Naive thymus-derived CD8-positive, alpha-beta T cell (primary cell): ENCODE data around the gene PHLPP2. TPM values are rescaled to one million over a fixed set of nuclear protein-coding genes. Genes with fewer than 3 reads are reported as not detected.
"Not testable (repeated sequence)": the region's sequence is repeated elsewhere in the genome, so short reads cannot be mapped to it uniquely, and the experiment has no call there.

ENCODE experiments used
- ATAC-seq, 2 donors: fragments of 150-1000 bp; cut with Tn5 transposase in 1 of 2; sonication (Bioruptor Pico), chemical (Tn5 transposase) in 1 of 2; 1 replicate in 1 of 2; 2 replicates in 1 of 2; pipeline ENCODE4 v1.10.0; 2021; ENCODE audit warnings: mild to moderate bottlenecking in 2 of 2, moderate library complexity in 2 of 2
- POLR2A ChIA-PET: fragments of 350-600 bp; sonication (Branson Sonifier 250); formaldehyde crosslinking; loops from one replicate; lab custom pipeline; 2021; ENCODE audit warnings: antibody characterized with exemption; lab: Charles Lee
- DNase-seq, 10 donors: peaks; one replicate each; pipeline versions ENCODE4 v3.0.0 to v3.0.0-alpha.2; 2020 to 2022
- H3K27ac Mint-ChIP-seq, 10 donors: one replicate each; pipeline ENCODE4 v1.8.0; 2020 to 2022; ENCODE audit warnings: mild to moderate bottlenecking in 10 of 10, mixed read lengths in 10 of 10, moderate library complexity in 4 of 10, inconsistent platforms in 1 of 10
- H3K27me3 Mint-ChIP-seq, 5 donors: one replicate each; pipeline ENCODE4 v1.8.0; 2021 to 2022; ENCODE audit warnings: mixed read lengths in 5 of 5
- H3K36me3 Mint-ChIP-seq, 3 donors: one replicate each; pipeline ENCODE4 v1.8.0; 2020 to 2022; ENCODE audit warnings: mixed read lengths in 3 of 3, mild to moderate bottlenecking in 2 of 3, inconsistent platforms in 1 of 3
- H3K4me1 Mint-ChIP-seq, 4 donors: one replicate each; pipeline ENCODE4 v1.8.0; 2021 to 2022; ENCODE audit warnings: mixed read lengths in 4 of 4
- H3K4me3 Mint-ChIP-seq, 10 donors: one replicate each; pipeline ENCODE4 v1.8.0; 2020 to 2022; ENCODE audit warnings: mild to moderate bottlenecking in 10 of 10, mixed read lengths in 10 of 10, moderate library complexity in 6 of 10, inconsistent platforms in 1 of 10
- H3K9me3 Mint-ChIP-seq, 9 donors: one replicate each; pipeline ENCODE4 v1.8.0; 2020 to 2022; ENCODE audit warnings: mixed read lengths in 9 of 9, mild to moderate bottlenecking in 3 of 9, inconsistent platforms in 1 of 9, moderate library complexity in 1 of 9
- polyA plus RNA-seq, 3 donors: library from polyadenylated mRNA; unstranded; fragments of 300-500 nt; fragmentation: Illumina TruSeq; gene quantifications; one replicate each; pipeline ENCODE4 v1.2.3, GENCODE V29; 2021
- total RNA-seq, 8 experiments: library from RNA in 2 of 8; stranded (reverse) in 2 of 8; gene quantifications; one replicate each; pipeline ENCODE4 v1.2.3 and lab custom pipeline; 2021 to 2026

Gene PHLPP2
- total and polyA plus RNA-seq, 5 experiments from 2014 or later, result 0.76 to 12.4 (median 1.3) TPM

DNA sequence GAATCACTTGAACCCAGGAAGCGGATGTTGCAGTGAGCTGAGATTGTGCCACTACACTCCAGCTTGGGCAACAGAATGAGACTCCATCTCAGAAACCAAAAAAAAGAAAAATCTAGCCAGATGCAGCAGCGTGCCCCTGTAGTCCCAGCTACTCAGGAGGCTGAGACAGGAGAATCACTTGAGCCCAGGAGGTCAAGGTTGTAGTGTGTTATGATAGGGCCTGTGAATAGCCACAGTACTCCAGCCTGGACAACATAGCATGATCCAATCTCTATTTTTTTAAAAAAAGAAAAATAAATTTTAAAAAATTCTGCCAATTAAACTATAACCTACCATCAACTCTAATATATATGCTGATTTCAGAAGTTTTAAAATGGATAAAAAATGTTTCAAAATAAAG lies 15.8 kb downstream of the PHLPP2 start:
- POLR2A ChIA-PET, result no interaction called here
- ATAC-seq (no peak), DNase-seq (no peak)
- H3K4me3 Mint-ChIP-seq, result no peak overlapping the region
- H3K9me3 Mint-ChIP-seq, result no peaks in the 10 kb centered on the region
- H3K36me3 Mint-ChIP-seq, result peaks cover 0 to 14% (median 2%) of the 10 kb centered on the region in 3 donors
- H3K27me3 Mint-ChIP-seq, result no peaks in the 10 kb centered on the region
- H3K27ac Mint-ChIP-seq, result no peak overlapping the region
- H3K4me1 Mint-ChIP-seq, result peaks cover 0 to 3% (median 0%) of the 10 kb centered on the region in 4 donors

DNA sequence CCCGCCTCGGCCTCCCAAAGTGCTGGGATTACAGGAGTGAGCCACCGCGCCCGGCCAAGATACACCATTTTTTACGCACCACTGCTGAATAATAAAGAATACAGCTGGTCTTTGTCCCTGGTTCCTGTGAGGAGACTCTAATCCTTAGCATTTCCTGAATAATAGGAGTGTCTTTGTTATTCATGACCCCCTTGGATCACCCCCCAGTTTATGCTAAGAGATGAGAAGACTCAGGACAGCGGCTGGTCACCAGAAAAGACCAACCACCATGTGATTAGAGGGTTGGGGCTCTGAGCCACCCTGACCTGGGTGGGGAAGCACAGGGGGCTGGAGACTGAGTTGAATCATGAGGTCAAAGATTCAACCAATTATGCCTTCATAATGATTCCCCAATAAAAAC lies 17.3 kb downstream of the PHLPP2 start:
- H3K36me3 Mint-ChIP-seq, result peaks cover 0 to 19% (median 5%) of the 10 kb centered on the region in 3 donors
- POLR2A ChIA-PET, result no interaction called here
- no peaks in the 10 kb centered on the region for H3K27me3 Mint-ChIP-seq
- H3K4me1 Mint-ChIP-seq, result peaks cover 0 to 3% (median 0%) of the 10 kb centered on the region in 4 donors
- no peak overlapping the region for H3K4me3 Mint-ChIP-seq
- ATAC-seq (no peak), DNase-seq (no peak)
- no peaks in the 10 kb centered on the region for H3K9me3 Mint-ChIP-seq
- no peak overlapping the region for H3K27ac Mint-ChIP-seq

GRCh38 chr16:71706046-71706445 lies 18.5 kb downstream of the PHLPP2 start:
- no peak overlapping the region for H3K4me3 Mint-ChIP-seq
- ATAC-seq, result no peak
- DNase-seq, result no peak
- POLR2A ChIA-PET, result interaction anchor here (0.6 kb wide), 1 partner anchor 229 kb away, joined by 7 read pairs; no protein-coding TSS in a partner anchor
- no peaks in the 10 kb centered on the region for H3K9me3 Mint-ChIP-seq
- H3K27me3 Mint-ChIP-seq, result no peaks in the 10 kb centered on the region
- no peak overlapping the region for H3K27ac Mint-ChIP-seq
- peaks cover 0 to 23% (median 3%) of the 10 kb centered on the region in 3 donors for H3K36me3 Mint-ChIP-seq
- peaks cover 0 to 3% (median 0%) of the 10 kb centered on the region in 4 donors for H3K4me1 Mint-ChIP-seq

GRCh38 chr16:71703333-71703732 lies 21.2 kb downstream of the PHLPP2 start:
- Mint-ChIP-seq H3K9me3 (no peaks in the 10 kb centered on the region), H3K27me3 (no peaks in the 10 kb centered on the region), H3K36me3 (peaks cover 0 to 33% (median 5%) of the 10 kb centered on the region in 3 donors), H3K4me3 (no peak overlapping the region), H3K27ac (no peak overlapping the region), H3K4me1 (peaks cover 0 to 3% (median 0%) of the 10 kb centered on the region in 4 donors)
- no peak for ATAC-seq
- no peak for DNase-seq
- POLR2A ChIA-PET, result no interaction called here

GRCh38 chr16:71700831-71701230 lies 23.7 kb downstream of the PHLPP2 start:
- POLR2A ChIA-PET, result no interaction called here
- Mint-ChIP-seq H3K9me3 (no peaks in the 10 kb centered on the region), H3K27me3 (no peaks in the 10 kb centered on the region), H3K4me3 (no peak overlapping the region), H3K27ac (no peak overlapping the region), H3K4me1 (peaks cover 0 to 7% (median 3%) of the 10 kb centered on the region in 4 donors), H3K36me3 (peaks cover 0 to 32% (median 5%) of the 10 kb centered on the region in 3 donors)
- DNase-seq, result no peak
- ATAC-seq, result no peak

DNA sequence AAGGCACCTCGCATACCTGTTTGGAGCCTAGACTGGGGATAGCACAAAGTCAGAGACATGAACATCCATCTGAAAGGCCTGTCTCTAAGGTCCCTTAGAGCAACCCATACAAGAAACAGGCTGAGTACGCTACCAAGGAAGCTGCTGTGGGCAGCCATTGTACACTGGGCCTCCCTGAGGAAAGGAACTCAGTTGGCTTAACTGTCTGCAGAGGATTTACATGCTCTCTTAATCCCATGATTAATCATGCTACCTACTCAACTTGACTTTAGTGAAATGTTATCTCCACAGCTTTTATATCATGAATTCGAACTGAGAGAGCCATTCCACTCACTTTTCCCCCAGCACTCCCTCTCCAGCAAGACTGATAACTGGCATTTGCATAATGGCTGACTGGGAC lies 26.0 kb downstream of the PHLPP2 start:
- DNase-seq (no peak), ATAC-seq (no peak)
- Mint-ChIP-seq H3K27ac (no peak overlapping the region), H3K36me3 (peaks cover 0 to 32% (median 5%) of the 10 kb centered on the region in 3 donors), H3K4me3 (no peak overlapping the region), H3K27me3 (no peaks in the 10 kb centered on the region), H3K9me3 (no peaks in the 10 kb centered on the region), H3K4me1 (peaks cover 0 to 5% (median 3%) of the 10 kb centered on the region in 4 donors)
- POLR2A ChIA-PET, result no interaction called here

- H3K27me3 Mint-ChIP-seq, result no peaks in the 10 kb centered on the region
- peaks cover 0 to 11% (median 6%) of the 10 kb centered on the region in 4 donors for H3K4me1 Mint-ChIP-seq
- no peak for DNase-seq
- ATAC-seq, result no peak
- POLR2A ChIA-PET, result no interaction called here
- peaks cover 0 to 29% (median 9%) of the 10 kb centered on the region in 3 donors for H3K36me3 Mint-ChIP-seq
- H3K4me3 Mint-ChIP-seq, result no peak overlapping the region
- H3K27ac Mint-ChIP-seq, result peak overlapping the region in 1 of 10 donors; percentile 33
- H3K9me3 Mint-ChIP-seq, result no peaks in the 10 kb centered on the region
Observed at GRCh38 chr16:71693164-71693563, 31.3 kb downstream of the PHLPP2 start.

DNA sequence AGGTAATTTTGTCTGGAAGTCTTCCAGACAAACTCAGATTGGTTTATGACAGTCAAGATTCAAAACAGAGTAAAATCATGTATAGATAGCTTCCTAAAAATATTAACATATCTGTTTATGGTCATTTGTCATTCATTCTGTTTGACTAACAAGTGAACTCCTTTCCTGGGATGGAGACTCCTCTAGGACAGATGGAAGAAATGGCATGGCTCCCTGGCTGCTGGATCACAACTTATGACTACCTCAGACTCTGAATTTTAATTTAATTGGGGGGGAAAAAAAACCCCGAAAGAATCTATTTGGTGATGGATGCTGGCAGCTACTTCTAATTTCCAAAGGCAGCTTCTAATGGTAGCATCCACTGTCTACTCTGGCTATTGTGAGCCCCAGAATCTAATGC lies 34.6 kb downstream of the PHLPP2 start:
- Mint-ChIP-seq H3K27me3 (no peaks in the 10 kb centered on the region), H3K27ac (no peak overlapping the region), H3K4me1 (peaks cover 0 to 8% (median 2%) of the 10 kb centered on the region in 4 donors), H3K9me3 (no peaks in the 10 kb centered on the region), H3K4me3 (no peak overlapping the region), H3K36me3 (peaks cover 0 to 52% (median 17%) of the 10 kb centered on the region in 3 donors)
- DNase-seq, result no peak
- POLR2A ChIA-PET, result no interaction called here
- no peak for ATAC-seq

DNA sequence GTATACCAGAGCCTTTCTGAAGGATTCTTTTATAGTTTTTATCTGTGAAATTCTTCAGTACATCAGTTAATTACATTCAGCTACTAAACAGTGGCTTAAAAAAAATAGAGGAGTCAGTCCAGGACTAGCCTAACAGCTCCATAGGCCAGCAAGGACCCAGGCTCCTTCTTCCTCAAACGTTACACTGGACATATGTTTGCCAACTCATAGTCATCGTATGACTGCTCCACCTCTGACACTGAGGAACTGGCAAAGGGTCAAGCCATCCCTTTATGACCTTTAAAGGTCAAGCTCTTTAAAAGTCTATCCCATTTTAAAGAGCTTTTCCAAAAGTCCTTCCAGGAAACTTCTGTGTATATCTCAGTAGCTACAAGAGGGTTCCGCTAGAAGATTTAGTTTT lies 36.6 kb downstream of the PHLPP2 start:
- Mint-ChIP-seq H3K36me3 (peaks cover 11 to 73% (median 36%) of the 10 kb centered on the region in 3 donors), H3K4me3 (no peak overlapping the region), H3K27ac (no peak overlapping the region), H3K9me3 (peaks cover 0 to 2% (median 0%) of the 10 kb centered on the region in 9 donors), H3K27me3 (no peaks in the 10 kb centered on the region), H3K4me1 (peaks cover 0 to 2% (median under 1%) of the 10 kb centered on the region in 4 donors)
- ATAC-seq (no peak), DNase-seq (no peak)
- POLR2A ChIA-PET, result interaction anchor here (0.8 kb wide), 1 partner anchor 12 kb away, joined by 3 read pairs; no protein-coding TSS in a partner anchor

DNA sequence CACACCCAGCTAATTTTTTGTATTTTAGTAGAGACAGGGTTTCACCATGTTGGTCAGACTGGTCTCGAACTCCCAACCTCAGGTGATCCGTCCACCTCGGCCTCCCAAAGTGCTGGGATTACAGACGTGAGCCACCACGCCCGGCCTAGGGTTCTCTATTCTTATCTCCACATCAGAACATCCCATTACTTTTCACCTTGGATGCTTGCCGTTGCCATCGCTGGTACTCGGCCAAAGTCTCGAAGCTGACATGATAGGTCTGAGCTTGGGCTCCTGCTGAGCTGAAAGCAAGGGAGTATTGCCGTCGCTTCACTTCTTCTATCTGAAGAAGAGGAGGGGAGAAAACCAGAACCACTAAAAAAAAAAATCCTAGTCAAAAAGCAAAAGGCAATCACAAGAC lies 40.2 kb downstream of the PHLPP2 start:
- H3K4me1 Mint-ChIP-seq, DNase-seq, H3K9me3 Mint-ChIP-seq, H3K27ac Mint-ChIP-seq, ATAC-seq, POLR2A ChIA-PET, H3K27me3 Mint-ChIP-seq, H3K4me3 Mint-ChIP-seq: not testable (repeated sequence)
- H3K36me3 Mint-ChIP-seq, result peaks cover 11 to 78% (median 49%) of the 10 kb centered on the region in 3 donors

- no peak for ATAC-seq
- POLR2A ChIA-PET, result no interaction called here
- H3K4me1 Mint-ChIP-seq, result no peaks in the 10 kb centered on the region
- DNase-seq, result no peak
- no peaks in the 10 kb centered on the region for H3K27me3 Mint-ChIP-seq
- peaks cover 11 to 76% (median 53%) of the 10 kb centered on the region in 3 donors for H3K36me3 Mint-ChIP-seq
- H3K27ac Mint-ChIP-seq, result no peak overlapping the region
- no peak overlapping the region for H3K4me3 Mint-ChIP-seq
- peaks cover 0 to 2% (median 0%) of the 10 kb centered on the region in 9 donors for H3K9me3 Mint-ChIP-seq
Observed at GRCh38 chr16:71681360-71681759, 43.1 kb downstream of the PHLPP2 start.

GRCh38 chr16:71676236-71676635 lies 48.3 kb downstream of the PHLPP2 start:
- no peaks in the 10 kb centered on the region for H3K27me3 Mint-ChIP-seq
- no peak overlapping the region for H3K27ac Mint-ChIP-seq
- H3K4me3 Mint-ChIP-seq, result no peak overlapping the region
- no peaks in the 10 kb centered on the region for H3K4me1 Mint-ChIP-seq
- no peak for ATAC-seq
- DNase-seq, result no peak
- POLR2A ChIA-PET, result interaction anchor here (1.5 kb wide), 1 partner anchor 11 kb away, joined by 3 read pairs; no protein-coding TSS in a partner anchor
- no peaks in the 10 kb centered on the region for H3K9me3 Mint-ChIP-seq
- peaks cover 0 to 71% (median 34%) of the 10 kb centered on the region in 3 donors for H3K36me3 Mint-ChIP-seq

DNA sequence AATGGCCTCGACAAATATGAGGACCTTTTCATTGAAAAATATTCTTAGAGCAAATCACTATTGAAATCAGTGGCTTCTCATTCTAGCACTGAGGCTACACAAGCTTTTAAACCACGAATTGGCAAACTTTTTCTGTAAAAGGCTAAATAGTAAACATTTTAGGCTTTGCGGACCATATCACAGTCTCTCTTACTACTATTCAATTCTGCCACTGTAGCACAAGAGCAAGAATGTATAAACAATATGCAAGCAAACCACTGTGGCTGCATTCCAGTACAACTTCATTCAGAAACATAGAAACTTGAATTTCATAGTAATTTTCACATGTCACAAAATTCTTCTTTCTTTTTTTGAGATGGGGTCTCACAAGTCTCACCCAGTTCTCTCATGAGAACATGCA lies 49.1 kb downstream of the PHLPP2 start:
- peaks cover 0 to 74% (median 33%) of the 10 kb centered on the region in 3 donors for H3K36me3 Mint-ChIP-seq
- H3K27ac Mint-ChIP-seq, result no peak overlapping the region
- H3K4me3 Mint-ChIP-seq, result no peak overlapping the region
- H3K27me3 Mint-ChIP-seq, result no peaks in the 10 kb centered on the region
- ATAC-seq (no peak), DNase-seq (no peak)
- no peaks in the 10 kb centered on the region for H3K9me3 Mint-ChIP-seq
- H3K4me1 Mint-ChIP-seq, result no peaks in the 10 kb centered on the region
- POLR2A ChIA-PET, result interaction anchor here (1.5 kb wide), 1 partner anchor 12 kb away, joined by 3 read pairs; no protein-coding TSS in a partner anchor

GRCh38 chr16:71674229-71674628 lies 50.3 kb downstream of the PHLPP2 start:
- H3K9me3 Mint-ChIP-seq, result no peaks in the 10 kb centered on the region
- no peak overlapping the region for H3K27ac Mint-ChIP-seq
- ATAC-seq, result no peak
- peaks cover 0 to 78% (median 25%) of the 10 kb centered on the region in 3 donors for H3K36me3 Mint-ChIP-seq
- H3K4me3 Mint-ChIP-seq, result no peak overlapping the region
- H3K4me1 Mint-ChIP-seq, result no peaks in the 10 kb centered on the region
- POLR2A ChIA-PET, result no interaction called here
- DNase-seq, result no peak
- no peaks in the 10 kb centered on the region for H3K27me3 Mint-ChIP-seq
